C4-2B (cell line): ENCODE results near the gene ADM2.

Source experiments
- CTCF ChIP-seq: fragments of 450-650 bp; conservative IDR thresholded peaks from 2 replicates; pipeline ENCODE4 v1.5.1; 2017; ENCODE audit warnings: mild to moderate bottlenecking
- ZFX ChIP-seq: fragments of 450-650 bp; IDR thresholded peaks from 2 replicates; pipeline ENCODE4 v1.6.1; 2017

DNA sequence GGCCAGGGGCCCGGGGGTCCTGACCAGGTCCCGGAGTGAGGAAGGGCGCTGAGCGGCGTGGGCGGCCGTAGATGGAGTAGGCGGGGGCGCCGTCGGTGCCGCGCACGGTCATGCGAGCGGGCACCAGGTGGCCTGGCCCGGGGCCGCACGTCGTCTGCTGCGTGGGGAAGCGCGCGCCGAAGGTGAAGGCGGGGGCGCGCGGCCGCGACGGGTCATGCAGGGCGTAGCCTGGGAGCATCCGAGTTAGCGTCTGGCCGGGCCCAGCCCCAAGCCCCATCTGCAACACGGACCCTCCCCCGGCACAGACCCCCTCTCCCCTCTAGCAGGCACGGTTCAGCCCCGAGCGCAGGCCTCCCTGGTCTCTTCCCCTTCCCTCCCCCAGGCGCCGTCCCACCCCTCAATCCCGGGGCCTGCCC is 50.2 kb downstream of the ADM2 start:
- TF ChIP-seq CTCF: no peak
- TF ChIP-seq ZFX: no peak
